ENCODE data around the gene LARP1.

DNA sequence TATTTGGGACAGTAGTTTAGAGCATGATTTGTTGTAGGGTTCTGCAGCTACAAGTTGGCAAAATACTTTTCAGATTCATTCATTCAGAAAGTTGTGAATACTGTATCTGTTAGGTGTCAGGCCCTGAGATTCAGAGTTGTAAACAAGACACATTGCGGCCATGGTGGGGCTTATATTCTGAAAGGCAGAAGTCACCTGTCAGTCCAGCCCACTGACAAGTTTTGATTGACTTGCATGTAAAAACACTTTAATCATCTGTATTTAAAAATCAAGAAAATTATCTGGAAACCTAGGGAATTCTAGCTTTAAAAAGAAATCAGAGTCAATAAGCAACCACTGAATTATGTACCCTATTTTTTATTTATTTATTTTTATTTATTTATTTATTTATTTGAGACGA, 13.0 kb downstream of the LARP1 start:
- no peak for TF ChIP-seq HDAC6 (IDR thresholded peaks at IDR 0.05; ENCODE audit: unreplicated experiment)
- TF ChIP-seq BACH1 (IDR thresholded peaks at IDR 0.05; ENCODE audit: borderline replicate concordance) = no peak
- TF ChIP-seq, protein P1, sequence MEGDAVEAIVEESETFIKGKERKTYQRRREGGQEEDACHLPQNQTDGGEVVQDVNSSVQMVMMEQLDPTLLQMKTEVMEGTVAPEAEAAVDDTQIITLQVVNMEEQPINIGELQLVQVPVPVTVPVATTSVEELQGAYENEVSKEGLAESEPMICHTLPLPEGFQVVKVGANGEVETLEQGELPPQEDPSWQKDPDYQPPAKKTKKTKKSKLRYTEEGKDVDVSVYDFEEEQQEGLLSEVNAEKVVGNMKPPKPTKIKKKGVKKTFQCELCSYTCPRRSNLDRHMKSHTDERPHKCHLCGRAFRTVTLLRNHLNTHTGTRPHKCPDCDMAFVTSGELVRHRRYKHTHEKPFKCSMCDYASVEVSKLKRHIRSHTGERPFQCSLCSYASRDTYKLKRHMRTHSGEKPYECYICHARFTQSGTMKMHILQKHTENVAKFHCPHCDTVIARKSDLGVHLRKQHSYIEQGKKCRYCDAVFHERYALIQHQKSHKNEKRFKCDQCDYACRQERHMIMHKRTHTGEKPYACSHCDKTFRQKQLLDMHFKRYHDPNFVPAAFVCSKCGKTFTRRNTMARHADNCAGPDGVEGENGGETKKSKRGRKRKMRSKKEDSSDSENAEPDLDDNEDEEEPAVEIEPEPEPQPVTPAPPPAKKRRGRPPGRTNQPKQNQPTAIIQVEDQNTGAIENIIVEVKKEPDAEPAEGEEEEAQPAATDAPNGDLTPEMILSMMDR (IDR thresholded peaks at IDR 0.05 in 2 of 3, conservative IDR thresholded peaks at IDR 0.05 in 1 of 3; ENCODE audit: control insufficient read depth in 2 of 3, extremely low read depth in 1 of 3, insufficient read depth in 1 of 3, low read depth in 3 of 3, low read length in 3 of 3) = no peak
- no peak for TF ChIP-seq NFIC (IDR thresholded peaks at IDR 0.05; ENCODE audit: low read depth, low read length)
- TF ChIP-seq, protein P2, sequence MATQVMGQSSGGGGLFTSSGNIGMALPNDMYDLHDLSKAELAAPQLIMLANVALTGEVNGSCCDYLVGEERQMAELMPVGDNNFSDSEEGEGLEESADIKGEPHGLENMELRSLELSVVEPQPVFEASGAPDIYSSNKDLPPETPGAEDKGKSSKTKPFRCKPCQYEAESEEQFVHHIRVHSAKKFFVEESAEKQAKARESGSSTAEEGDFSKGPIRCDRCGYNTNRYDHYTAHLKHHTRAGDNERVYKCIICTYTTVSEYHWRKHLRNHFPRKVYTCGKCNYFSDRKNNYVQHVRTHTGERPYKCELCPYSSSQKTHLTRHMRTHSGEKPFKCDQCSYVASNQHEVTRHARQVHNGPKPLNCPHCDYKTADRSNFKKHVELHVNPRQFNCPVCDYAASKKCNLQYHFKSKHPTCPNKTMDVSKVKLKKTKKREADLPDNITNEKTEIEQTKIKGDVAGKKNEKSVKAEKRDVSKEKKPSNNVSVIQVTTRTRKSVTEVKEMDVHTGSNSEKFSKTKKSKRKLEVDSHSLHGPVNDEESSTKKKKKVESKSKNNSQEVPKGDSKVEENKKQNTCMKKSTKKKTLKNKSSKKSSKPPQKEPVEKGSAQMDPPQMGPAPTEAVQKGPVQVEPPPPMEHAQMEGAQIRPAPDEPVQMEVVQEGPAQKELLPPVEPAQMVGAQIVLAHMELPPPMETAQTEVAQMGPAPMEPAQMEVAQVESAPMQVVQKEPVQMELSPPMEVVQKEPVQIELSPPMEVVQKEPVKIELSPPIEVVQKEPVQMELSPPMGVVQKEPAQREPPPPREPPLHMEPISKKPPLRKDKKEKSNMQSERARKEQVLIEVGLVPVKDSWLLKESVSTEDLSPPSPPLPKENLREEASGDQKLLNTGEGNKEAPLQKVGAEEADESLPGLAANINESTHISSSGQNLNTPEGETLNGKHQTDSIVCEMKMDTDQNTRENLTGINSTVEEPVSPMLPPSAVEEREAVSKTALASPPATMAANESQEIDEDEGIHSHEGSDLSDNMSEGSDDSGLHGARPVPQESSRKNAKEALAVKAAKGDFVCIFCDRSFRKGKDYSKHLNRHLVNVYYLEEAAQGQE (IDR thresholded peaks at IDR 0.05; ENCODE audit: low read depth, low read length) = no peak
- TF ChIP-seq, protein P3, sequence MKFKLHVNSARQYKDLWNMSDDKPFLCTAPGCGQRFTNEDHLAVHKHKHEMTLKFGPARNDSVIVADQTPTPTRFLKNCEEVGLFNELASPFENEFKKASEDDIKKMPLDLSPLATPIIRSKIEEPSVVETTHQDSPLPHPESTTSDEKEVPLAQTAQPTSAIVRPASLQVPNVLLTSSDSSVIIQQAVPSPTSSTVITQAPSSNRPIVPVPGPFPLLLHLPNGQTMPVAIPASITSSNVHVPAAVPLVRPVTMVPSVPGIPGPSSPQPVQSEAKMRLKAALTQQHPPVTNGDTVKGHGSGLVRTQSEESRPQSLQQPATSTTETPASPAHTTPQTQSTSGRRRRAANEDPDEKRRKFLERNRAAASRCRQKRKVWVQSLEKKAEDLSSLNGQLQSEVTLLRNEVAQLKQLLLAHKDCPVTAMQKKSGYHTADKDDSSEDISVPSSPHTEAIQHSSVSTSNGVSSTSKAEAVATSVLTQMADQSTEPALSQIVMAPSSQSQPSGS (IDR thresholded peaks at IDR 0.05; ENCODE audit: low read length) = no peak
- no peak for TF ChIP-seq POLR2A (IDR thresholded peaks at IDR 0.05; ENCODE audit: low read depth, low read length)
- TF ChIP-seq FOS (IDR thresholded peaks at IDR 0.05; ENCODE audit: borderline replicate concordance, extremely low read depth, insufficient read length) = no peak
- TF ChIP-seq, protein P4, sequence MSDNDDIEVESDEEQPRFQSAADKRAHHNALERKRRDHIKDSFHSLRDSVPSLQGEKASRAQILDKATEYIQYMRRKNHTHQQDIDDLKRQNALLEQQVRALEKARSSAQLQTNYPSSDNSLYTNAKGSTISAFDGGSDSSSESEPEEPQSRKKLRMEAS (IDR thresholded peaks at IDR 0.05; ENCODE audit: low read depth, low read length) = no peak
- no peak for TF ChIP-seq FOXK2 (IDR thresholded peaks at IDR 0.05)

Data from GM12878 (cell line).